Small intestine (tissue), 7 donors: Measurements from ENCODE around the gene FGA. TPM values are rescaled to one million over a fixed set of nuclear protein-coding genes. Genes with fewer than 3 reads are reported as not detected.
A peak's percentile ranks its signal among the peaks of the same experiment; 100 is the strongest.

Experiments used
- DNase-seq, 2 donors: peaks; one replicate each; pipeline versions ENCODE4 v3.0.0 to v3.0.0-alpha.2; 2013
- FAIRE-seq: peaks from 2 replicates; lab custom pipeline; 2012; peaks lifted over from hg19 to GRCh38; lab: Jason Lieb, UNC
- H3K27ac ChIP-seq, 3 donors: one replicate each; pipeline ENCODE4 v1.5.1; 2013; ENCODE audit warnings: low read length in 2 of 3, mild to moderate bottlenecking in 2 of 3, control low read depth in 1 of 3, inconsistent platforms in 1 of 3, low read depth in 1 of 3, moderate library complexity in 1 of 3
- H3K27me3 ChIP-seq, 3 donors: one replicate each; pipeline ENCODE4 v1.6.1; 2013; ENCODE audit warnings: low read length in 3 of 3, inconsistent platforms in 1 of 3; ENCODE audit not compliant: control insufficient read depth in 3 of 3, insufficient read depth in 3 of 3
- H3K36me3 ChIP-seq, 3 donors: one replicate each; pipeline ENCODE4 v1.6.1; 2013; ENCODE audit warnings: low read length in 3 of 3, inconsistent platforms in 1 of 3, low read depth in 1 of 3, mild to moderate bottlenecking in 1 of 3, moderate library complexity in 1 of 3; ENCODE audit not compliant: control insufficient read depth in 3 of 3, insufficient read depth in 2 of 3
- H3K4me1 ChIP-seq, 3 donors: one replicate each; pipeline ENCODE4 v1.6.1; 2013; ENCODE audit warnings: low read length in 2 of 3, inconsistent platforms in 1 of 3, low read depth in 1 of 3, mild to moderate bottlenecking in 1 of 3, moderate library complexity in 1 of 3; ENCODE audit not compliant: control insufficient read depth in 3 of 3, insufficient read depth in 2 of 3
- H3K4me3 ChIP-seq, 3 donors: one replicate each; pipeline ENCODE4 v1.5.1; 2013; ENCODE audit warnings: low read length in 3 of 3, control low read depth in 1 of 3, inconsistent platforms in 1 of 3, low read depth in 1 of 3, mild to moderate bottlenecking in 1 of 3, moderate library complexity in 1 of 3
- H3K9me3 ChIP-seq, 2 donors: one replicate each; pipeline ENCODE4 v1.6.1; 2013; ENCODE audit warnings: low read depth in 1 of 2, low read length in 1 of 2; ENCODE audit not compliant: control insufficient read depth in 2 of 2, insufficient read depth in 1 of 2
- WGBS, 3 donors: extraction: QIAGEN DNeasy Blood & Tissue Kit; methylation state at CpG; one replicate each; pipeline ENCODE4 v1.1.7; 2013; 5-methylcytosine and 5-hydroxymethylcytosine counted together
- polyA plus RNA-seq, 4 donors: library from polyadenylated mRNA; stranded (reverse) in 3 of 4; unstranded in 1 of 4; fragments of 200-250 nt in 3 of 4; fragments of 120-200 nt in 1 of 4; gene quantifications; one replicate each; pipeline versions ENCODE4 v1.2.1 to v1.2.3, GENCODE V29; 2013
- donor health status: healthy with polysubstance abuse.
- donor health status: control.
- donor health status: control.
- donor health status: Bipolar disorder and iron deficiency.
- donor health status: healthy.

Gene FGA
- polyA plus RNA-seq, 4 donors, result 0.36 to 24.6 TPM; not detected in 2

- H3K4me1 ChIP-seq, result peaks cover 0 to 12% (median 0%) of the 10 kb centered on the region in 3 donors
- DNase-seq, result no peak
- no peaks in the 10 kb centered on the region for H3K27me3 ChIP-seq
- FAIRE-seq, result no peak
- WGBS, 3 donors, result 93 to 100% (median 95%) methylated on average over 1 of the region's 1 CpG
- H3K9me3 ChIP-seq, result no peaks in the 10 kb centered on the region
- H3K4me3 ChIP-seq, result no peak overlapping the region
- H3K36me3 ChIP-seq, result no peaks in the 10 kb centered on the region
- no peak overlapping the region for H3K27ac ChIP-seq
These were observed 31.4 kb downstream of the FGA start for GRCh38 chr4:154559141-154559493.

- DNase-seq (peak; percentile 84 to 85), FAIRE-seq (peak; percentile 78)
- Histone ChIP-seq H3K27me3 (no peaks in the 10 kb centered on the region), H3K9me3 (no peaks in the 10 kb centered on the region), H3K4me3 (no peak overlapping the region), H3K27ac (no peak overlapping the region), H3K4me1 (peaks cover 2 to 13% (median 4%) of the 10 kb centered on the region in 3 donors), H3K36me3 (no peaks in the 10 kb centered on the region)
- WGBS, 3 donors, result 19 to 21% (median 19%) methylated on average over 6 of the region's 6 CpGs
These were observed 38.5 kb downstream of the FGA start for GRCh38 chr4:154551872-154552686.

GRCh38 chr4:154549894-154550790, 40.4 kb downstream of the FGA start, which contains the start of gene PLRG1:
Gene PLRG1, minus strand, starts transcription at chr4:154550400. Its CDS starts 92 bp downstream, at chr4:154550308.
- DNase-seq (peak; percentile 97 to 99), FAIRE-seq (peak; percentile 33)
- H3K27me3 ChIP-seq, result no peaks in the 10 kb centered on the region
- peaks cover 0 to 6% (median 4%) of the 10 kb centered on the region in 3 donors for H3K36me3 ChIP-seq
- H3K4me1 ChIP-seq, result peaks cover 2 to 13% (median 4%) of the 10 kb centered on the region in 3 donors
- H3K27ac ChIP-seq, result peak within 1 kb of the TSS in 2 of 3 donors; percentile 69 to 88
- peak within 1 kb of the TSS; percentile 73 to 88 (median 82) for H3K4me3 ChIP-seq
- 0 to 1% (median 0%) methylated on average over 50 to 51 of the region's 51 CpGs for WGBS, 3 donors
- no peaks in the 10 kb centered on the region for H3K9me3 ChIP-seq

GRCh38 chr4:154545689-154546088, 44.9 kb downstream of the FGA start:
- peaks cover 0 to 2% of the 10 kb centered on the region in 2 donors for H3K9me3 ChIP-seq
- H3K4me3 ChIP-seq, result no peak overlapping the region
- H3K27ac ChIP-seq, result no peak overlapping the region
- H3K36me3 ChIP-seq, result peaks cover 5 to 14% (median 9%) of the 10 kb centered on the region in 3 donors
- peaks cover 2 to 10% (median 4%) of the 10 kb centered on the region in 3 donors for H3K4me1 ChIP-seq
- H3K27me3 ChIP-seq, result no peaks in the 10 kb centered on the region
- FAIRE-seq (no peak), DNase-seq (no peak)
- WGBS, 3 donors, result 94 to 98% (median 94%) methylated on average over 4 of the region's 4 CpGs

- FAIRE-seq (peak; percentile 44), DNase-seq (peak; percentile 39 to 60)
- peaks cover 0 to 2% of the 10 kb centered on the region in 2 donors for H3K9me3 ChIP-seq
- peak overlapping the region in 1 of 3 donors; percentile 20 for H3K27ac ChIP-seq
- 64 to 84% (median 70%) methylated on average over 4 of the region's 4 CpGs for WGBS, 3 donors
- H3K27me3 ChIP-seq, result no peaks in the 10 kb centered on the region
- H3K4me3 ChIP-seq, result no peak overlapping the region
- no peaks in the 10 kb centered on the region for H3K4me1 ChIP-seq
- peaks cover 5 to 18% (median 9%) of the 10 kb centered on the region in 3 donors for H3K36me3 ChIP-seq
These were observed 48.2 kb downstream of the FGA start for GRCh38 chr4:154542271-154542879.

Other genes starting within 250 kb of the FGA start
- gene DCHS2, start 98.9 kb downstream of the FGA start, polyA plus RNA-seq, result under 1 TPM in 2 of 4 donors, not detected in 2; 0.10 to 0.34 TPM
- 10 to 100 TPM; 41.8 to 77.2 (median 45.7) TPM for gene PLRG1, start 40.3 kb downstream of the FGA start, polyA plus RNA-seq
- gene FGB, start 27.7 kb downstream of the FGA start, polyA plus RNA-seq, result 100 to 1,000 TPM in 1 of 4 donors, under 1 TPM in 1, not detected in 2; 0.34 to 282 TPM
- gene FGG, start 21.9 kb upstream of the FGA start, polyA plus RNA-seq, result 100 to 1,000 TPM in 1 of 4 donors, under 1 TPM in 1, not detected in 2; 0.42 to 143 TPM
- gene LRAT, start 153.3 kb upstream of the FGA start, polyA plus RNA-seq, result 10 to 100 TPM in 1 of 4 donors, 1 to 10 TPM in 3; 1.2 to 10.5 (median 5.5) TPM
- gene RBM46, start 190.5 kb upstream of the FGA start, polyA plus RNA-seq, result under 1 TPM in 2 of 4 donors, not detected in 2; 0.01 to 0.07 TPM